H1 (cell line): ENCODE data around the gene TOP1. TPM values are rescaled to one million over a fixed set of nuclear protein-coding genes. Genes with fewer than 3 reads are reported as not detected.

Experiments
- CTCF ChIA-PET: fragments of 300-600 bp; sonication (Branson Sonifier 250); formaldehyde crosslinking; loops from one replicate; lab custom pipeline; 2021; ENCODE audit not compliant: partially characterized antibody; lab: Charles Lee
- POLR2A ChIA-PET: fragments of 300-600 bp; sonication (Branson Sonifier 250); formaldehyde crosslinking; loops from one replicate; lab custom pipeline; 2021; ENCODE audit warnings: inconsistent platforms; ENCODE audit not compliant: partially characterized antibody; lab: Charles Lee
- DNase-seq, 2 experiments: peaks; one replicate each; pipeline versions ENCODE4 v3.0.0 to v3.0.0-alpha.2; 2010 to 2022; ENCODE audit warnings: low spot score in 2 of 2, low read depth in 1 of 2, mixed read lengths in 1 of 2
- FAIRE-seq: peaks from 2 replicates; lab custom pipeline; 2011; peaks lifted over from hg19 to GRCh38; lab: Jason Lieb, UNC
- H2AFZ ChIP-seq: 2 replicates; pipeline ENCODE4 v1.8.1; 2012; ENCODE audit warnings: low read length, inconsistent platforms
- H2AK5ac ChIP-seq: 2 replicates; pipeline ENCODE4 v1.6.1; 2013; ENCODE audit warnings: low read depth, low read length
- H2BK120ac ChIP-seq: replicated peaks from 2 replicates; pipeline ENCODE3; 2013; ENCODE audit warnings: low read depth, low read length, inconsistent platforms
- H2BK12ac ChIP-seq: 2 replicates; pipeline ENCODE4 v1.6.1; 2013; ENCODE audit warnings: low read depth, low read length
- H2BK15ac ChIP-seq: 2 replicates; pipeline ENCODE4 v1.6.1; 2013; ENCODE audit warnings: low read length
- H2BK20ac ChIP-seq: 2 replicates; pipeline ENCODE4 v1.6.1; 2013; ENCODE audit warnings: low read length
- H2BK5ac ChIP-seq: 2 replicates; pipeline ENCODE4 v1.6.1; 2013; ENCODE audit warnings: low read depth, low read length
- H3K14ac ChIP-seq: 2 replicates; pipeline ENCODE4 v1.6.1; 2013; ENCODE audit warnings: inconsistent platforms; ENCODE audit not compliant: insufficient read length
- H3K18ac ChIP-seq: 2 replicates; pipeline ENCODE4 v1.6.1; 2013; ENCODE audit warnings: low read length; ENCODE audit errors: extremely low read depth
- H3K23ac ChIP-seq: 2 replicates; pipeline ENCODE4 v1.6.1; 2013; ENCODE audit warnings: inconsistent platforms; ENCODE audit not compliant: insufficient read length
- H3K23me2 ChIP-seq: 2 replicates; pipeline ENCODE4 v1.6.1; 2013; ENCODE audit warnings: low read depth, low read length
- H3K27ac ChIP-seq: 2 replicates; pipeline ENCODE4 v1.6.1; 2011; ENCODE audit warnings: low read depth, low read length, inconsistent platforms
- H3K27me3 ChIP-seq, 4 experiments: replicated peaks in 1 of 4; 1 replicate in 1 of 4; 2 replicates in 3 of 4; pipeline versions ENCODE4 v1.6.1 to v1.8.1; 2011 to 2013; ENCODE audit warnings: low read length in 3 of 4, mild to moderate bottlenecking in 3 of 4, inconsistent platforms in 2 of 4, mixed read lengths in 2 of 4, moderate library complexity in 1 of 4; ENCODE audit not compliant: control insufficient read depth in 3 of 4, insufficient read depth in 3 of 4; ENCODE audit errors: extremely low read depth in 1 of 4
- H3K36me3 ChIP-seq, 4 experiments: 2 replicates each; pipeline versions ENCODE4 v1.6.1 to v1.8.1; 2011 to 2013; ENCODE audit warnings: mild to moderate bottlenecking in 4 of 4, low read length in 3 of 4, moderate library complexity in 2 of 4, control low read depth in 1 of 4, inconsistent platforms in 1 of 4; ENCODE audit not compliant: insufficient read depth in 4 of 4, control insufficient read depth in 2 of 4
- H3K4ac ChIP-seq: replicated peaks from 2 replicates; pipeline ENCODE3; 2013; ENCODE audit warnings: low read length, low read depth, mixed read lengths, inconsistent platforms; ENCODE audit not compliant: insufficient read length
- H3K4me1 ChIP-seq, 4 experiments: replicated peaks in 1 of 4; 1 replicate in 1 of 4; 2 replicates in 3 of 4; pipeline versions ENCODE4 v1.6.1 to v1.8.1; 2011 to 2013; ENCODE audit warnings: low read length in 3 of 4, inconsistent platforms in 2 of 4, mixed read lengths in 1 of 4; ENCODE audit not compliant: insufficient read depth in 4 of 4, control insufficient read depth in 3 of 4
- H3K4me2 ChIP-seq, 2 experiments: 2 replicates each; pipeline versions ENCODE4 v1.6.1 to v1.8.1; 2011 to 2013; ENCODE audit warnings: low read depth in 2 of 2, low read length in 2 of 2, control low read depth in 1 of 2, inconsistent platforms in 1 of 2, mild to moderate bottlenecking in 1 of 2; ENCODE audit not compliant: insufficient read depth in 1 of 2
- H3K4me3 ChIP-seq, 4 experiments: fragments of 200-600, 300-600 bp in 1 of 4; sonication (generic), shearing (Covaris generic), sonication (Bioruptor Twin) in 1 of 4; 2 replicates each; pipeline versions ENCODE4 v1.5.1 to v1.8.1; 2011 to 2016; ENCODE audit warnings: low read length in 4 of 4, low read depth in 3 of 4, control low read depth in 2 of 4, inconsistent platforms in 2 of 4, mild to moderate bottlenecking in 2 of 4, mixed read lengths in 1 of 4, moderate library complexity in 1 of 4; ENCODE audit not compliant: insufficient read depth in 2 of 4; ENCODE audit errors: extremely low read depth in 1 of 4
- H3K56ac ChIP-seq: replicated peaks from 2 replicates; pipeline ENCODE3; 2013; ENCODE audit warnings: low read depth, mild to moderate bottlenecking, mixed read lengths, low read length, inconsistent platforms; ENCODE audit not compliant: insufficient read length
- H3K79me1 ChIP-seq: 2 replicates; pipeline ENCODE4 v1.6.1; 2013; ENCODE audit warnings: low read depth, low read length, control low read depth
- H3K79me2 ChIP-seq, 2 experiments: 2 replicates each; pipeline versions ENCODE4 v1.6.1 to v1.8.1; 2012 to 2013; ENCODE audit warnings: low read length in 2 of 2, mild to moderate bottlenecking in 2 of 2, inconsistent platforms in 1 of 2; ENCODE audit not compliant: insufficient read depth in 2 of 2, control insufficient read depth in 1 of 2
- H3K9ac ChIP-seq, 4 experiments: replicated peaks in 1 of 4; 1 replicate in 1 of 4; 2 replicates in 3 of 4; pipeline versions ENCODE4 v1.6.1 to v1.8.1; 2011 to 2013; ENCODE audit warnings: low read depth in 3 of 4, low read length in 3 of 4, control low read depth in 2 of 4, mild to moderate bottlenecking in 2 of 4, moderate library complexity in 2 of 4, inconsistent platforms in 1 of 4; ENCODE audit errors: extremely low read depth in 1 of 4
- H3K9me3 ChIP-seq, 2 experiments: 2 replicates each; pipeline versions ENCODE4 v1.6.1 to v1.8.1; 2012 to 2013; ENCODE audit warnings: mild to moderate bottlenecking in 2 of 2, moderate library complexity in 2 of 2, control low read depth in 1 of 2, inconsistent platforms in 1 of 2, low read depth in 1 of 2, low read length in 1 of 2, mixed read lengths in 1 of 2; ENCODE audit not compliant: insufficient read depth in 2 of 2
- H4K20me1 ChIP-seq, 2 experiments: replicated peaks in 1 of 2; 2 replicates each; pipeline versions ENCODE3 to v1.8.1; 2011 to 2013; ENCODE audit warnings: inconsistent platforms in 2 of 2, low read length in 2 of 2, mild to moderate bottlenecking in 1 of 2; ENCODE audit not compliant: insufficient read depth in 2 of 2, control insufficient read depth in 1 of 2
- H4K5ac ChIP-seq: 2 replicates; pipeline ENCODE4 v1.6.1; 2013; ENCODE audit warnings: low read length, low read depth, mixed read lengths, inconsistent platforms; ENCODE audit not compliant: insufficient read length
- H4K8ac ChIP-seq: 2 replicates; pipeline ENCODE4 v1.8.0; 2013; ENCODE audit warnings: mild to moderate bottlenecking, moderate library complexity, low read length, inconsistent platforms; ENCODE audit not compliant: insufficient read depth; ENCODE audit errors: extremely low read depth
- H4K91ac ChIP-seq: replicated peaks from 2 replicates; pipeline ENCODE3; 2013; ENCODE audit warnings: low read length, mixed read lengths, inconsistent platforms; ENCODE audit not compliant: insufficient read length
- ASH2L ChIP-seq: fragments of 200-600, 300-600 bp; sonication (generic); IDR thresholded peaks from one replicate; pipeline ENCODE4 v1.7.1; 2017; ENCODE audit warnings: low read length
- ATF2 ChIP-seq: IDR thresholded peaks from 2 replicates; pipeline ENCODE4 v1.6.1; 2012; ENCODE audit warnings: low read length, inconsistent platforms
- CHD1 ChIP-seq: IDR thresholded peaks from 2 replicates; pipeline ENCODE4 v1.6.1; 2012; ENCODE audit warnings: low read depth, low read length, improper control_type of control experiment
- CREB1 ChIP-seq: IDR thresholded peaks from 2 replicates; pipeline ENCODE4 v1.6.1; 2012; ENCODE audit warnings: inconsistent platforms
- GTF2F1 ChIP-seq: IDR thresholded peaks from 2 replicates; pipeline ENCODE4 v1.6.1; 2012; ENCODE audit warnings: low read depth, low read length, improper control_type of control experiment, borderline replicate concordance
- HDAC6 ChIP-seq: IDR thresholded peaks from one replicate; pipeline ENCODE4 v1.7.1; 2012; ENCODE audit warnings: low read depth, mild to moderate bottlenecking, inconsistent platforms, low read length, moderate library complexity
- KDM5A ChIP-seq: fragments of 200-600 bp; IDR thresholded peaks from 2 replicates; pipeline ENCODE4 v1.7.1; 2012; ENCODE audit warnings: mild to moderate bottlenecking, low read length, inconsistent platforms, mixed read lengths
- NRF1 ChIP-seq: IDR thresholded peaks from 2 replicates; pipeline ENCODE4 v1.6.1; 2011; ENCODE audit warnings: mild to moderate bottlenecking, low read depth, low read length, improper control_type of control experiment
- RFX5 ChIP-seq: IDR thresholded peaks from 2 replicates; pipeline ENCODE4 v1.6.1; 2011; ENCODE audit warnings: low read depth, low read length, improper control_type of control experiment, borderline replicate concordance
- YY1 ChIP-seq: IDR thresholded peaks from 2 replicates; pipeline ENCODE4 v1.6.1; 2011; ENCODE audit warnings: low read depth, mild to moderate bottlenecking, low read length
- WGBS, 2 experiments: shearing (Covaris generic) in 1 of 2; methylation state at CpG; one replicate each; pipeline versions ENCODE4 v1.1.6 to v1.1.7; 2013 to 2015; ENCODE audit warnings: low lambda C conversion rate in 2 of 2, mixed read lengths in 2 of 2, inconsistent platforms in 1 of 2, low coverage in 1 of 2, missing lambda C conversion rate in 1 of 2; ENCODE audit not compliant: insufficient replicate concordance in 2 of 2, insufficient coverage in 1 of 2, insufficient read length in 1 of 2; ENCODE audit errors: extremely low coverage in 1 of 2, missing lambda C conversion rate in 1 of 2; 5-methylcytosine and 5-hydroxymethylcytosine counted together
- polyA plus RNA-seq, 7 experiments: library from polyadenylated mRNA; depleted of rRNA in 3 of 7; stranded (reverse) in 5 of 7; unstranded in 2 of 7; fragments of >200 nt in 5 of 7; fragments of 200-250 nt in 2 of 7; gene quantifications; 1 replicate in 5 of 7; 2 replicates in 1 of 7; 4 replicates in 1 of 7; pipeline versions ENCODE4 v1.2.1 to v1.2.3, GENCODE V29; 2011 to 2013; ENCODE audit warnings: missing spikeins in 2 of 7, mixed read lengths in 2 of 7
- total RNA-seq: library from RNA; stranded (reverse); fragmentation: NEBNext Ultra II Directional; extraction: Animal tissue kit (Norgen Biotek cat#: 25700); gene quantifications from 2 replicates; pipeline ENCODE4 v1.2.1, GENCODE V29; 2021
- TF ChIP-seq, protein P1 (sequence below): IDR thresholded peaks from 2 replicates; pipeline ENCODE4 v1.6.1; 2012; ENCODE audit warnings: inconsistent platforms

Gene TOP1
- total and polyA plus RNA-seq, 2 of the 8 experiments (the other 6 are each of a cell fraction or from before 2014, with no cell fraction given) = 7.4 to 108 TPM

- no peak for FAIRE-seq
- H4K20me1 ChIP-seq = peaks cover 42 to 47% of the 10 kb centered on the region in 2 experiments
- CTCF ChIA-PET = interaction anchor here (0.7 to 2.2 kb wide), 9 partner anchors 9 to 78 kb away, joined by 3 to 7 read pairs (median 4); no protein-coding TSS in a partner anchor
Measured at GRCh38 chr20:41046716-41047115, 18.1 kb downstream of the TOP1 start.

More at GRCh38 chr20:41046716-41047115, 18.1 kb downstream of the TOP1 start:
- Histone ChIP-seq H4K8ac (no peak overlapping the region), H4K91ac (no peak overlapping the region), H2BK15ac (no peak overlapping the region), H3K56ac (no peak overlapping the region), H3K23me2 (no peaks in the 10 kb centered on the region), H3K9ac (no peak overlapping the region), H2AFZ (no peak overlapping the region), H3K4me1 (peaks cover 5 to 21% (median 9%) of the 10 kb centered on the region in 4 experiments; a peak in 4 of 7 replicates), H3K18ac (no peak overlapping the region), H3K36me3 (peaks cover 0 to 4% (median 0%) of the 10 kb centered on the region in 4 experiments; a peak in 1 of 8 replicates), H4K5ac (no peak overlapping the region), H3K4me3 (no peak overlapping the region), H2BK12ac (no peak overlapping the region), H3K4me2 (no peak overlapping the region; a peak in 1 of 4 replicates), H2AK5ac (no peak overlapping the region), H3K27me3 (no peaks in the 10 kb centered on the region), H3K27ac (no peak overlapping the region), H3K79me1 (no peaks in the 10 kb centered on the region; the same call in 1 of the 2 replicates), H3K4ac (no peak overlapping the region), H3K23ac (no peak overlapping the region), H2BK5ac (no peak overlapping the region), H2BK20ac (no peak overlapping the region), H3K14ac (no peak overlapping the region), H3K9me3 (no peaks in the 10 kb centered on the region), H2BK120ac (no peak overlapping the region), H3K79me2 (peaks cover 12 to 98% of the 10 kb centered on the region in 2 experiments)
- no peak for TF ChIP-seq KDM5A
- TF ChIP-seq ATF2 = no peak
- no peak for TF ChIP-seq GTF2F1
- no peak for TF ChIP-seq HDAC6
- TF ChIP-seq, protein P1, sequence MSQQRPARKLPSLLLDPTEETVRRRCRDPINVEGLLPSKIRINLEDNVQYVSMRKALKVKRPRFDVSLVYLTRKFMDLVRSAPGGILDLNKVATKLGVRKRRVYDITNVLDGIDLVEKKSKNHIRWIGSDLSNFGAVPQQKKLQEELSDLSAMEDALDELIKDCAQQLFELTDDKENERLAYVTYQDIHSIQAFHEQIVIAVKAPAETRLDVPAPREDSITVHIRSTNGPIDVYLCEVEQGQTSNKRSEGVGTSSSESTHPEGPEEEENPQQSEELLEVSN = no peak
- TF ChIP-seq NRF1 = no peak
- no peak for TF ChIP-seq ASH2L
- TF ChIP-seq CREB1 = no peak
- no peak for TF ChIP-seq CHD1
- TF ChIP-seq RFX5 = no peak
- no peak for TF ChIP-seq YY1
- WGBS, 2 experiments = 74% methylated on average over 2 of the region's 2 CpGs; no CpG with 5 or more reads in 1 of the 2 experiments
- no peak for DNase-seq
- POLR2A ChIA-PET = interaction anchor here (0.6 to 5.9 kb wide), 2 partner anchors 10 to 14 kb away, joined by 4 to 45 read pairs; no protein-coding TSS in a partner anchor
